ENCODE measurements around the gene PIK3C3. TPM values are rescaled to one million over a fixed set of nuclear protein-coding genes. Genes with fewer than 3 reads are reported as not detected.

PIK3C3 gene
- total RNA-seq, 1 experiment from 2014 or later = 23.9 TPM

DNA sequence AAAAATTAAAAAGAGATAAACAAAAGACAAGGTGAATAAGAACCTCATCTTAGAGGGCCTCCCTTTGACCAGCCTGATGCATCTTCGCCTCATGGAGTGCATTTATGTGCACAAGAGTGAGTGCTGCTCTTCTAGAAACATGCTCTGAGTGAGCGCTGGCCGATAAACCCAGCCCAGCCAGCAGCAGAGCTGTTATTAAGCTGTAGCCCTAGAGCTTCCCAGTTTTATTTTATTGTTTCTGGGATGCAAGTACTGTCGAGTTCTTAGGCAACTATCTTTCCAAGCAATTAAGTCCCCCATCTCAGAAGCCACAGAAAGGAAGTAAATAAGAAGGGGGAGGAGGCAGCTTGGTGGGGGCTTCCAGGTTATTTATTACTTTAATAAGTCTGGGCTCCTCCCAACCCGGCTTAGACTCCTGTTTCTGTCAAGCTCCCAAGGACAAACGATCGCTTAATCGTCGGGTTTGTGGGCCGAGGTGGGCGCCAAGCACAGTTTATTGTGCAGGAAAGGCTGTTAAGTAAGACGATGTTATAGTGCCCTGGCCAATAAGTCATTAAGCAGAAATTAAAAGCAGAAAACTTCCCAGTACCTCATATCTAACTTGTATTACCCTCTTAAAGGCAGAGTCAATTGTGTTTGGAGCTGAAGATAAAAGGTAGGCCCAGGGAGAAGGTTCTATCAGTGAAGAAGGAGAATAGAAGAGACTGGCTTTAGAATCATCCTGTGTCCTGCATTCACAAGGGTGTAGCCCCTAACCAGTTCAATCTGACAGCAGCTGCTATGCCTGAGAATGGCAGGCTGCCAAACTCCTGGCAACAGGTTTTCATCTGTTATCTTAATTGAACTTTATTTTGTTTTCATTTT, 176.3 kb downstream of the PIK3C3 start:
- no peaks in the 10 kb centered on the region for H3K9me3 ChIP-seq (ENCODE audit: control insufficient read depth, insufficient read depth, low read depth, low read length)
- ChIA-PET POLR2A (no interaction called here), CTCF (no interaction called here)
- no peak overlapping the region for H3K27ac ChIP-seq (ENCODE audit: low read length)
- in situ Hi-C loops (cut with HindIII; ENCODE audit: low pct_unique_long_range_greater_than_20kb, low sequenced_read_pairs) = no loop called here
- H3K4me3 ChIP-seq (ENCODE audit: low read depth in 2 of 2, low read length in 2 of 2) = no peak overlapping the region
- no peaks in the 10 kb centered on the region for H3K4me1 ChIP-seq (ENCODE audit: control insufficient read depth, insufficient read depth, low read length)
- BruUV-seq (replicated peaks) = no TSS peak
- intact Hi-C loops (cut with micrococcal nuclease; ENCODE audit: unreplicated experiment) = no loop called here
- H3K36me3 ChIP-seq (ENCODE audit: control insufficient read depth, insufficient read depth, low read length) = no peaks in the 10 kb centered on the region
- no peaks in the 10 kb centered on the region for H3K27me3 ChIP-seq (ENCODE audit: control insufficient read depth, insufficient read depth, low read length)
- ATAC-seq = no peak
- no peak for TF ChIP-seq POLR2AphosphoS5 (IDR thresholded peaks at IDR 0.05; ENCODE audit: low read depth, low read length)
- no peak for TF ChIP-seq SIN3A (IDR thresholded peaks at IDR 0.05; ENCODE audit: borderline replicate concordance, insufficient read depth, low read depth, low read length)
- TF ChIP-seq, protein P1, sequence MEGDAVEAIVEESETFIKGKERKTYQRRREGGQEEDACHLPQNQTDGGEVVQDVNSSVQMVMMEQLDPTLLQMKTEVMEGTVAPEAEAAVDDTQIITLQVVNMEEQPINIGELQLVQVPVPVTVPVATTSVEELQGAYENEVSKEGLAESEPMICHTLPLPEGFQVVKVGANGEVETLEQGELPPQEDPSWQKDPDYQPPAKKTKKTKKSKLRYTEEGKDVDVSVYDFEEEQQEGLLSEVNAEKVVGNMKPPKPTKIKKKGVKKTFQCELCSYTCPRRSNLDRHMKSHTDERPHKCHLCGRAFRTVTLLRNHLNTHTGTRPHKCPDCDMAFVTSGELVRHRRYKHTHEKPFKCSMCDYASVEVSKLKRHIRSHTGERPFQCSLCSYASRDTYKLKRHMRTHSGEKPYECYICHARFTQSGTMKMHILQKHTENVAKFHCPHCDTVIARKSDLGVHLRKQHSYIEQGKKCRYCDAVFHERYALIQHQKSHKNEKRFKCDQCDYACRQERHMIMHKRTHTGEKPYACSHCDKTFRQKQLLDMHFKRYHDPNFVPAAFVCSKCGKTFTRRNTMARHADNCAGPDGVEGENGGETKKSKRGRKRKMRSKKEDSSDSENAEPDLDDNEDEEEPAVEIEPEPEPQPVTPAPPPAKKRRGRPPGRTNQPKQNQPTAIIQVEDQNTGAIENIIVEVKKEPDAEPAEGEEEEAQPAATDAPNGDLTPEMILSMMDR (IDR thresholded peaks at IDR 0.05) = no peak
- TF ChIP-seq, protein P2, sequence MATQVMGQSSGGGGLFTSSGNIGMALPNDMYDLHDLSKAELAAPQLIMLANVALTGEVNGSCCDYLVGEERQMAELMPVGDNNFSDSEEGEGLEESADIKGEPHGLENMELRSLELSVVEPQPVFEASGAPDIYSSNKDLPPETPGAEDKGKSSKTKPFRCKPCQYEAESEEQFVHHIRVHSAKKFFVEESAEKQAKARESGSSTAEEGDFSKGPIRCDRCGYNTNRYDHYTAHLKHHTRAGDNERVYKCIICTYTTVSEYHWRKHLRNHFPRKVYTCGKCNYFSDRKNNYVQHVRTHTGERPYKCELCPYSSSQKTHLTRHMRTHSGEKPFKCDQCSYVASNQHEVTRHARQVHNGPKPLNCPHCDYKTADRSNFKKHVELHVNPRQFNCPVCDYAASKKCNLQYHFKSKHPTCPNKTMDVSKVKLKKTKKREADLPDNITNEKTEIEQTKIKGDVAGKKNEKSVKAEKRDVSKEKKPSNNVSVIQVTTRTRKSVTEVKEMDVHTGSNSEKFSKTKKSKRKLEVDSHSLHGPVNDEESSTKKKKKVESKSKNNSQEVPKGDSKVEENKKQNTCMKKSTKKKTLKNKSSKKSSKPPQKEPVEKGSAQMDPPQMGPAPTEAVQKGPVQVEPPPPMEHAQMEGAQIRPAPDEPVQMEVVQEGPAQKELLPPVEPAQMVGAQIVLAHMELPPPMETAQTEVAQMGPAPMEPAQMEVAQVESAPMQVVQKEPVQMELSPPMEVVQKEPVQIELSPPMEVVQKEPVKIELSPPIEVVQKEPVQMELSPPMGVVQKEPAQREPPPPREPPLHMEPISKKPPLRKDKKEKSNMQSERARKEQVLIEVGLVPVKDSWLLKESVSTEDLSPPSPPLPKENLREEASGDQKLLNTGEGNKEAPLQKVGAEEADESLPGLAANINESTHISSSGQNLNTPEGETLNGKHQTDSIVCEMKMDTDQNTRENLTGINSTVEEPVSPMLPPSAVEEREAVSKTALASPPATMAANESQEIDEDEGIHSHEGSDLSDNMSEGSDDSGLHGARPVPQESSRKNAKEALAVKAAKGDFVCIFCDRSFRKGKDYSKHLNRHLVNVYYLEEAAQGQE (IDR thresholded peaks at IDR 0.05; ENCODE audit: insufficient read depth in 1 of 2, low read depth in 2 of 2, low read length in 1 of 2) = no peak
- TF ChIP-seq TCF7L2 (IDR thresholded peaks at IDR 0.05; ENCODE audit: low read depth, low read length) = no peak
- DNase-seq (ENCODE audit: low read depth, low spot score) = no peak

DNA sequence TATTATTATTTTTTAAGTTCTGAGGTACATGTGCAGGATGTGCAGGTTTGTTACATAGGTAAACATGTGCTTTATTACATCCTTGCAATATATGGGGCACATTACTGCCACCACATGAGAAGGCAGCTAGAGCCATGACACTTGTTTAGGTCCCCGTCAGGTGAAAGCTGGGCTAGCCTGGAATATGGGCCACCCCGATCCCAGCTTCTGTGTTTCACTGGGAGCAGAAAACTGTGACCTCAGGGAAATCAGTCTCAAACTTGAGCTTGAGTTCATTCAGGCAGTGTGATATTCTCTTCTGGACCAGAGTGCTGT, 176.9 kb downstream of the PIK3C3 start:
- TF ChIP-seq, protein P1 (IDR thresholded peaks at IDR 0.05) = no peak
- TF ChIP-seq SIN3A (IDR thresholded peaks at IDR 0.05; ENCODE audit: borderline replicate concordance, insufficient read depth, low read depth, low read length) (no peak), POLR2AphosphoS5 (IDR thresholded peaks at IDR 0.05; ENCODE audit: low read depth, low read length) (no peak), TCF7L2 (IDR thresholded peaks at IDR 0.05; ENCODE audit: low read depth, low read length) (no peak)
- TF ChIP-seq, protein P2 (IDR thresholded peaks at IDR 0.05; ENCODE audit: insufficient read depth in 1 of 2, low read depth in 2 of 2, low read length in 1 of 2) = no peak
- H3K27ac ChIP-seq (ENCODE audit: low read length) = no peak overlapping the region
- CTCF ChIA-PET = no interaction called here
- in situ Hi-C loops (cut with HindIII; ENCODE audit: low pct_unique_long_range_greater_than_20kb, low sequenced_read_pairs) = no loop called here
- DNase-seq (ENCODE audit: low read depth, low spot score) = no peak
- H3K27me3 ChIP-seq (ENCODE audit: control insufficient read depth, insufficient read depth, low read length) = no peaks in the 10 kb centered on the region
- no peak overlapping the region for H3K4me3 ChIP-seq (ENCODE audit: low read depth in 2 of 2, low read length in 2 of 2)
- intact Hi-C loops (cut with micrococcal nuclease; ENCODE audit: unreplicated experiment) = no loop called here
- H3K9me3 ChIP-seq (ENCODE audit: control insufficient read depth, insufficient read depth, low read depth, low read length) = no peaks in the 10 kb centered on the region
- no peak for ATAC-seq
- no peaks in the 10 kb centered on the region for H3K4me1 ChIP-seq (ENCODE audit: control insufficient read depth, insufficient read depth, low read length)
- POLR2A ChIA-PET = no interaction called here
- BruUV-seq (replicated peaks) = no TSS peak
- no peaks in the 10 kb centered on the region for H3K36me3 ChIP-seq (ENCODE audit: control insufficient read depth, insufficient read depth, low read length)

Measured in Panc1 (cell line).